Cardiac ventricle fibroblast (primary cell): Measurements from ENCODE around the gene VAPA. TPM values are rescaled to one million over a fixed set of nuclear protein-coding genes. Genes with fewer than 3 reads are reported as not detected.

Experiments used
- total RNA-seq: library from RNA; depleted of rRNA; stranded (reverse); fragments of >200 nt; gene quantifications from 2 replicates; pipeline ENCODE4 v1.2.3, GENCODE V29; 2015

Gene VAPA
- 155 and 211 TPM in 2 replicates for total RNA-seq

GRCh38 chr18:9913526-9914333 is at the start of gene VAPA:
Gene VAPA, plus strand, starts transcription at chr18:9914016. Its CDS starts 241 bp downstream, at chr18:9914257.

GRCh38 chr18:9885170-9886004 is 28.4 kb upstream of the VAPA start, which contains the start of gene TXNDC2:
Gene TXNDC2, plus strand, starts transcription at chr18:9885973. Its CDS starts 708 bp downstream, at chr18:9886681.

Other genes with a start within 250 kb of the VAPA start
- 45.5 and 52.7 TPM in 2 replicates for gene RAB31, start 205.7 kb upstream of the VAPA start, total RNA-seq
- 0.19 TPM in 1 of 2 replicates, not detected in the other for gene TXNDC2, start 28.0 kb upstream of the VAPA start, total RNA-seq